Neuronal stem cell (in vitro differentiated cells): Measurements from ENCODE around the gene TTF1.

ENCODE experiments used
- DNase-seq: peaks from one replicate; pipeline ENCODE4 v3.0.0-alpha.2; 2013; ENCODE audit warnings: low spot score
- H2AFZ ChIP-seq: one replicate; pipeline ENCODE4 v1.6.1; 2013; ENCODE audit warnings: mild to moderate bottlenecking, low read length, inconsistent platforms
- H2AK5ac ChIP-seq: 2 replicates; pipeline ENCODE4 v1.6.1; 2013; ENCODE audit warnings: low read depth, mild to moderate bottlenecking, inconsistent platforms, low read length, moderate library complexity, mixed read lengths
- H2BK120ac ChIP-seq: 2 replicates; pipeline ENCODE4 v1.6.1; 2013; ENCODE audit warnings: low read depth, mild to moderate bottlenecking, inconsistent platforms, low read length, moderate library complexity, mixed read lengths
- H2BK12ac ChIP-seq: one replicate; pipeline ENCODE4 v1.6.1; 2013; ENCODE audit warnings: low read length, inconsistent platforms
- H2BK15ac ChIP-seq: 2 replicates; pipeline ENCODE4 v1.6.1; 2013; ENCODE audit warnings: mild to moderate bottlenecking, low read length, inconsistent platforms, mixed read lengths
- H2BK5ac ChIP-seq: one replicate; pipeline ENCODE4 v1.6.1; 2013; ENCODE audit warnings: inconsistent platforms, mild to moderate bottlenecking, low read length, moderate library complexity
- H3K14ac ChIP-seq: one replicate; pipeline ENCODE4 v1.6.1; 2013; ENCODE audit warnings: low read length, inconsistent platforms
- H3K18ac ChIP-seq: 2 replicates; pipeline ENCODE4 v1.6.1; 2013; ENCODE audit warnings: low read length, inconsistent platforms
- H3K23ac ChIP-seq: 2 replicates; pipeline ENCODE4 v1.6.1; 2013; ENCODE audit warnings: low read depth, mild to moderate bottlenecking, mixed read lengths, low read length, inconsistent platforms; ENCODE audit not compliant: poor library complexity
- H3K27ac ChIP-seq: replicated peaks from 3 replicates; pipeline ENCODE4 v1.5.1; 2013; ENCODE audit warnings: low read length, inconsistent platforms
- H3K27me3 ChIP-seq, 3 experiments: 2 replicates each; pipeline ENCODE4 v1.6.1; 2013; ENCODE audit warnings: low read length in 3 of 3, mild to moderate bottlenecking in 2 of 3, inconsistent platforms in 1 of 3, low read depth in 1 of 3, mixed read lengths in 1 of 3, moderate library complexity in 1 of 3; ENCODE audit not compliant: control insufficient read depth in 3 of 3, insufficient read depth in 3 of 3
- H3K36me3 ChIP-seq, 2 donors: replicated peaks in 1 of 2; 2 replicates each; pipeline ENCODE4 v1.6.1; 2013; ENCODE audit warnings: low read length in 2 of 2; ENCODE audit not compliant: control insufficient read depth in 2 of 2, insufficient read depth in 2 of 2
- H3K4ac ChIP-seq: 2 replicates; pipeline ENCODE4 v1.6.1; 2013; ENCODE audit warnings: inconsistent platforms, mild to moderate bottlenecking, low read length, moderate library complexity
- H3K4me1 ChIP-seq, 2 donors: 1 replicate in 1 of 2; 2 replicates in 1 of 2; pipeline ENCODE4 v1.6.1; 2013; ENCODE audit warnings: low read length in 2 of 2, low read depth in 1 of 2; ENCODE audit not compliant: control insufficient read depth in 2 of 2, insufficient read depth in 1 of 2
- H3K4me2 ChIP-seq: one replicate; pipeline ENCODE4 v1.6.1; 2013; ENCODE audit warnings: mild to moderate bottlenecking, low read length, inconsistent platforms; ENCODE audit not compliant: insufficient read depth, poor library complexity, severe bottlenecking
- H3K4me3 ChIP-seq, 2 donors: 2 replicates each; pipeline ENCODE4 v1.5.1; 2013; ENCODE audit warnings: low read length in 2 of 2, mild to moderate bottlenecking in 2 of 2, inconsistent platforms in 1 of 2, moderate library complexity in 1 of 2
- H3K79me1 ChIP-seq: one replicate; pipeline ENCODE4 v1.6.1; 2013; ENCODE audit warnings: low read depth, mild to moderate bottlenecking, inconsistent platforms, low read length, moderate library complexity
- H3K9ac ChIP-seq: one replicate; pipeline ENCODE4 v1.6.1; 2013; ENCODE audit warnings: mild to moderate bottlenecking, low read depth, low read length, inconsistent platforms; ENCODE audit not compliant: poor library complexity
- H3K9me3 ChIP-seq, 2 donors: replicated peaks in 1 of 2; 2 replicates each; pipeline versions ENCODE3 to v1.6.1; 2013; ENCODE audit warnings: low read length in 2 of 2, mild to moderate bottlenecking in 2 of 2, inconsistent platforms in 1 of 2, low read depth in 1 of 2, mixed read lengths in 1 of 2, moderate library complexity in 1 of 2; ENCODE audit not compliant: control insufficient read depth in 2 of 2, insufficient read depth in 1 of 2
- H4K8ac ChIP-seq: one replicate; pipeline ENCODE4 v1.6.1; 2013; ENCODE audit warnings: low read depth, mild to moderate bottlenecking, inconsistent platforms, low read length, moderate library complexity
- H4K91ac ChIP-seq: one replicate; pipeline ENCODE4 v1.6.1; 2013; ENCODE audit warnings: low read length, low read depth, mild to moderate bottlenecking, inconsistent platforms; ENCODE audit not compliant: poor library complexity
- WGBS, 2 donors: extraction: QIAGEN DNeasy Blood & Tissue Kit; methylation state at CpG; one replicate each; pipeline ENCODE4 v1.1.7; 2013; ENCODE audit warnings: missing lambda C conversion rate in 2 of 2, mixed read lengths in 1 of 2; ENCODE audit not compliant: insufficient read length in 2 of 2, insufficient replicate concordance in 1 of 2; ENCODE audit errors: extremely low coverage in 2 of 2; 5-methylcytosine and 5-hydroxymethylcytosine counted together

TTF1 gene

GRCh38 chr9:132370592-132370991 is 36.0 kb downstream of the TTF1 start:
- Histone ChIP-seq H3K36me3 (peaks cover 0 to 15% of the 10 kb centered on the region in 2 donors), H4K91ac (no peak overlapping the region), H4K8ac (no peak overlapping the region), H3K9ac (no peak overlapping the region), H3K23ac (no peak overlapping the region), H3K27me3 (no peaks in the 10 kb centered on the region), H3K14ac (no peak overlapping the region), H3K4me1 (no peaks in the 10 kb centered on the region), H2BK120ac (no peak overlapping the region), H2BK12ac (no peak overlapping the region), H3K4me2 (no peak overlapping the region), H3K27ac (no peak overlapping the region), H2AFZ (no peak overlapping the region), H2BK5ac (no peak overlapping the region), H2BK15ac (no peak overlapping the region), H3K18ac (no peak overlapping the region), H3K79me1 (no peaks in the 10 kb centered on the region), H3K9me3 (no peaks in the 10 kb centered on the region), H2AK5ac (no peak overlapping the region), H3K4me3 (peak overlapping the region in 1 of 2 donors; percentile 12), H3K4ac (no peak overlapping the region)
- WGBS, 2 donors = no CpG with 5 or more reads among the region's 4 CpGs
- DNase-seq = no peak

GRCh38 chr9:132369421-132369820 is 37.2 kb downstream of the TTF1 start:
- Histone ChIP-seq H3K14ac (no peak overlapping the region), H3K23ac (no peak overlapping the region), H3K27me3 (no peaks in the 10 kb centered on the region), H3K4me2 (no peak overlapping the region), H2AK5ac (no peak overlapping the region), H3K9me3 (no peaks in the 10 kb centered on the region), H3K36me3 (peaks cover 0 to 4% of the 10 kb centered on the region in 2 donors), H4K91ac (no peak overlapping the region), H3K9ac (no peak overlapping the region), H2BK5ac (no peak overlapping the region), H3K4me1 (no peaks in the 10 kb centered on the region), H4K8ac (no peak overlapping the region), H3K4me3 (no peak overlapping the region), H2AFZ (no peak overlapping the region), H3K79me1 (no peaks in the 10 kb centered on the region), H3K27ac (no peak overlapping the region), H3K18ac (no peak overlapping the region), H2BK120ac (no peak overlapping the region), H2BK12ac (no peak overlapping the region), H2BK15ac (no peak overlapping the region), H3K4ac (no peak overlapping the region)
- DNase-seq = no peak
- no CpG with 5 or more reads among the region's 4 CpGs for WGBS, 2 donors

- H3K18ac ChIP-seq = no peak overlapping the region
- H4K91ac ChIP-seq = no peak overlapping the region
- no peak overlapping the region for H2BK5ac ChIP-seq
- H3K36me3 ChIP-seq = no peaks in the 10 kb centered on the region
- H4K8ac ChIP-seq = no peak overlapping the region
- H3K4me2 ChIP-seq = no peak overlapping the region
- no peak overlapping the region for H3K27ac ChIP-seq
- no peak overlapping the region for H3K9ac ChIP-seq
- no peak overlapping the region for H2BK15ac ChIP-seq
- H2AFZ ChIP-seq = peak overlapping the region; percentile 15
- H3K23ac ChIP-seq = no peak overlapping the region
- H2AK5ac ChIP-seq = no peak overlapping the region
- H2BK120ac ChIP-seq = no peak overlapping the region
- H3K4ac ChIP-seq = no peak overlapping the region
- no peaks in the 10 kb centered on the region for H3K79me1 ChIP-seq
- no peaks in the 10 kb centered on the region for H3K27me3 ChIP-seq
- no peak overlapping the region for H3K14ac ChIP-seq
- H2BK12ac ChIP-seq = no peak overlapping the region
- no peak overlapping the region for H3K4me3 ChIP-seq
- no peaks in the 10 kb centered on the region for H3K4me1 ChIP-seq
- no CpG with 5 or more reads among the region's 13 CpGs for WGBS, 2 donors
- no peak for DNase-seq
- no peaks in the 10 kb centered on the region for H3K9me3 ChIP-seq
Observed at GRCh38 chr9:132367613-132368313, 38.9 kb downstream of the TTF1 start.

- H3K79me1 ChIP-seq = no peaks in the 10 kb centered on the region
- H3K36me3 ChIP-seq = no peaks in the 10 kb centered on the region
- no peak overlapping the region for H4K91ac ChIP-seq
- H2AFZ ChIP-seq = no peak overlapping the region
- H3K14ac ChIP-seq = no peak overlapping the region
- no peak overlapping the region for H4K8ac ChIP-seq
- no peak overlapping the region for H3K4me2 ChIP-seq
- no peak overlapping the region for H2BK12ac ChIP-seq
- no peak overlapping the region for H3K23ac ChIP-seq
- WGBS, 2 donors = no CpG with 5 or more reads among the region's 4 CpGs
- no peak overlapping the region for H3K9ac ChIP-seq
- no peaks in the 10 kb centered on the region for H3K27me3 ChIP-seq
- no peak overlapping the region for H2BK15ac ChIP-seq
- H2BK120ac ChIP-seq = no peak overlapping the region
- H3K9me3 ChIP-seq = no peaks in the 10 kb centered on the region
- H3K4ac ChIP-seq = no peak overlapping the region
- H2BK5ac ChIP-seq = no peak overlapping the region
- no peaks in the 10 kb centered on the region for H3K4me1 ChIP-seq
- no peak overlapping the region for H3K4me3 ChIP-seq
- no peak for DNase-seq
- H3K18ac ChIP-seq = no peak overlapping the region
- H3K27ac ChIP-seq = no peak overlapping the region
- no peak overlapping the region for H2AK5ac ChIP-seq
Observed at GRCh38 chr9:132366481-132366880, 40.2 kb downstream of the TTF1 start.
